Loucy (cell line): Measurements from ENCODE around the gene P2RX3.

Source experiments
- EZH2phosphoT487 ChIP-seq: fragments of 200-600 bp; IDR thresholded peaks from 2 replicates; pipeline ENCODE4 v1.6.1; 2018; ENCODE audit warnings: antibody characterized with exemption, mild to moderate bottlenecking, moderate library complexity, borderline replicate concordance
- TF ChIP-seq, protein P1 (sequence below): fragments of 200-600 bp; sonication (generic); conservative IDR thresholded peaks from 2 replicates; pipeline ENCODE4 v1.5.1; 2014; ENCODE audit warnings: mild to moderate bottlenecking, antibody characterized with exemption, low read length

DNA sequence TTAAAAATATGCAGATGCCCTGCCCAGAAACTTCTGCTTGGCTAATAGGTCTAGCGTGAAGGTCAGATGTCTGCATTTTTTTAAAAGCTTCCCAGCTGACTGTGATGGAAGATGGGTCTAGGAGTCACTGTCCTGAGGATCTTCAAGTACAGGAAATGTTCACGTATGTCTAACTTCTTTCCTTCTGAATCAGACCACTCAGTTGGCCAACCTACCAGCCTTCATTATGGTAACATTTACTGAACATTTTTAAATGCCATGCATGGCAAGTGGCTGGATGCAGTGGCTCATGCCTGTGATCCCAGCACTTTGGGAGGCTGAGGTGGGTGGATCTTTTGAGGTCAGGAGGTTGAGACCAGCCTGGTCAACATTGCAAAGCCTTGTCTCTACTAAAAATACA, 53.4 kb downstream of the P2RX3 start:
- TF ChIP-seq, protein P1, sequence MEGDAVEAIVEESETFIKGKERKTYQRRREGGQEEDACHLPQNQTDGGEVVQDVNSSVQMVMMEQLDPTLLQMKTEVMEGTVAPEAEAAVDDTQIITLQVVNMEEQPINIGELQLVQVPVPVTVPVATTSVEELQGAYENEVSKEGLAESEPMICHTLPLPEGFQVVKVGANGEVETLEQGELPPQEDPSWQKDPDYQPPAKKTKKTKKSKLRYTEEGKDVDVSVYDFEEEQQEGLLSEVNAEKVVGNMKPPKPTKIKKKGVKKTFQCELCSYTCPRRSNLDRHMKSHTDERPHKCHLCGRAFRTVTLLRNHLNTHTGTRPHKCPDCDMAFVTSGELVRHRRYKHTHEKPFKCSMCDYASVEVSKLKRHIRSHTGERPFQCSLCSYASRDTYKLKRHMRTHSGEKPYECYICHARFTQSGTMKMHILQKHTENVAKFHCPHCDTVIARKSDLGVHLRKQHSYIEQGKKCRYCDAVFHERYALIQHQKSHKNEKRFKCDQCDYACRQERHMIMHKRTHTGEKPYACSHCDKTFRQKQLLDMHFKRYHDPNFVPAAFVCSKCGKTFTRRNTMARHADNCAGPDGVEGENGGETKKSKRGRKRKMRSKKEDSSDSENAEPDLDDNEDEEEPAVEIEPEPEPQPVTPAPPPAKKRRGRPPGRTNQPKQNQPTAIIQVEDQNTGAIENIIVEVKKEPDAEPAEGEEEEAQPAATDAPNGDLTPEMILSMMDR: no peak
- no peak for TF ChIP-seq EZH2phosphoT487
